ENCODE results near the gene TMEM204.

TMEM204 gene

DNA sequence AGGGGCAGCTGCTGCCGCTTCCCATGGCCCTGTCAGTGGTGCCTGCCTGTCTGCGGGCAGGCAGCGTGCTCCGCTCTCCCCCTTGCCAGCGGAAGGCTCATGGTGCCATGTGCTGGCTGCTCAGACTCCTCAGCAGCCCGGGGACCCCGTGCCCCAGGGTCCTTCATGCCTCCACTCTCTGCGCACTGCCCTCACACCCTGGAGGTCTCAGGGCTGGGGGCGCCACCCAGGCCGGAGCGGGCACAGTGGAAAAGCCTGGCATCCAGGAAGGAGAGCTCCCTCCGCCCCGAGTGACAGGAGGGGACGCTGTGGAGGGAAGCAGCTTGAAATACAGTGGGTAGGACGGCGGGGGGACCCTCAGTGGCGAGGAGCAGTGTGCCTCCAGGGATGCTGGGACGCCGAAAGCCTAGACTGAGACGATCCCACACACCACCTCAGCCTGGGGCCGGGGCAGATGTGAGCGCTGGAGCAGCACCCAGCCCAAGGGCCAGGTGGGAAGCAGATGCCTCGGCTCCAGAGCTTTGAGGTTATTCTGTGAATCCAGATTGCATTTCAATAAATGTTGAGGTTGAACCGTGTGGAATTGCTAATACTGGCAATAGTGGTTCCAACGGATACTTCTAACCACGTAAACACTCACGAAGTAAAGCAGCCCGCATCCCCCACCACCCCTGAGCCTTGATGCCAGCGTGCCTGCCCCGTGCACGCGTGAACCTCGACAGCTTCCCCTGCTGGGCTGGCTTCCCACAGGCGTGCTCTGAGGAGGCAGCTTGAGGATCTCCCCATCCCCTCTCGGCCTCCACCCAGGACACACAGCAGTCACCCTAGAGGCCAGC lies 6.5 kb downstream of the TMEM204 start:
- TF ChIP-seq, protein P1, sequence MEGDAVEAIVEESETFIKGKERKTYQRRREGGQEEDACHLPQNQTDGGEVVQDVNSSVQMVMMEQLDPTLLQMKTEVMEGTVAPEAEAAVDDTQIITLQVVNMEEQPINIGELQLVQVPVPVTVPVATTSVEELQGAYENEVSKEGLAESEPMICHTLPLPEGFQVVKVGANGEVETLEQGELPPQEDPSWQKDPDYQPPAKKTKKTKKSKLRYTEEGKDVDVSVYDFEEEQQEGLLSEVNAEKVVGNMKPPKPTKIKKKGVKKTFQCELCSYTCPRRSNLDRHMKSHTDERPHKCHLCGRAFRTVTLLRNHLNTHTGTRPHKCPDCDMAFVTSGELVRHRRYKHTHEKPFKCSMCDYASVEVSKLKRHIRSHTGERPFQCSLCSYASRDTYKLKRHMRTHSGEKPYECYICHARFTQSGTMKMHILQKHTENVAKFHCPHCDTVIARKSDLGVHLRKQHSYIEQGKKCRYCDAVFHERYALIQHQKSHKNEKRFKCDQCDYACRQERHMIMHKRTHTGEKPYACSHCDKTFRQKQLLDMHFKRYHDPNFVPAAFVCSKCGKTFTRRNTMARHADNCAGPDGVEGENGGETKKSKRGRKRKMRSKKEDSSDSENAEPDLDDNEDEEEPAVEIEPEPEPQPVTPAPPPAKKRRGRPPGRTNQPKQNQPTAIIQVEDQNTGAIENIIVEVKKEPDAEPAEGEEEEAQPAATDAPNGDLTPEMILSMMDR (IDR thresholded peaks at IDR 0.05) = no peak

DNA sequence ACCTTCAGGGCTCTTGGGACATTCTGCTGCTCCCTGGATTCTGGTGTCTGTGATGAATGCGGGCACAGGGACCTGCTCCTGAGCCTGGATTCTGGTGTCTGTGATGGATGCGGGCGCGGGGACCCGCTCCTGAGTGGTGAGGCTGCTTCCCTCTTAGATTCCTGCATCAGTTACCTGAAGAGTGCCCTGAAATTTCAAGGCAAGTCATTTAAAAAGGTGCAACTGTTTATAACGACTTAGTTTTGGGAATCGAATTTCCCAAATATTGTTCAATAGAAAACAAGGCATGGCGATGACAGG lies 7.0 kb downstream of the TMEM204 start:
- TF ChIP-seq, protein P1 (IDR thresholded peaks at IDR 0.05) = no peak

DNA sequence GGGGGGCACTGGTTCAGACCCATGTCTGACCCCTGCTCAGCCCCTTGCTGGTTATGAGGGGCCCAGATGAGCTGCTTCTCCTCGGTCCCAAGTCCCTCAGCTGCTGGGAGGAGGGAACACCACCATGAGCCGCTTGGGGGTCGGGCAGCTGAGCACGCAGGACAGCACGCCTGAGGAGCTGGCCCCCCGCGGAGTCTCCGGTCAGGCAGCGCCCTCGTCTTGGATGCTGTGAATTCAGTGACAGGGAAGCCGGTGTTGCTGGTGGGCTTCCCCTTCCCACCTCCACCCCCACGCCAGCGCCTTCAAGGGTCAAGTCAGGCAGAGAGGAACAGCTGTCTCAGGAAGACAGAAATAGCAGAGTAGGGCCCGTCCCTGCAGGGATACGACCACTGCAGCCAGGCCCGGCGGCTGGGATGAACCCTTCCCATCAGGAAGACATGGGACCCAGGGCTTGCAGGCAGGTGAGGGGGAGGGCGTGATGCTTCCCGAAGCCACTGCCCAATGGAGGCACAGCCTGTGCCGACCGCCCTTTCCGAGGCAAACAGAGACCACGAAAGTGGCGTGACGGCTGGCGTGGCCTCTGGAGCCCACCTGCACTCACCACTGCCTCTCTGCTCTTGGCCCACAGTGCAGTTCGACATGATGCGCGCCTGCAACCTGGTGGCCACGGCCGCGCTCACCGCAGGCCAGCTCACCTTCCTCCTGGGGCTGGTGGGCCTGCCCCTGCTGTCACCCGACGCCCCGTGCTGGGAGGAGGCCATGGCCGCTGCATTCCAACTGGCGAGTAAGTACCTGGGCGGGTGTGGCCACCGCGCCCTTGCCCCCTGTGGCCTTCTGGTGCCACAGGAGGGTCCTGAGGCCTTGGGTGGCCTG lies 8.1 kb downstream of the TMEM204 start:
- TF ChIP-seq, protein P1 (IDR thresholded peaks at IDR 0.05) = no peak

DNA sequence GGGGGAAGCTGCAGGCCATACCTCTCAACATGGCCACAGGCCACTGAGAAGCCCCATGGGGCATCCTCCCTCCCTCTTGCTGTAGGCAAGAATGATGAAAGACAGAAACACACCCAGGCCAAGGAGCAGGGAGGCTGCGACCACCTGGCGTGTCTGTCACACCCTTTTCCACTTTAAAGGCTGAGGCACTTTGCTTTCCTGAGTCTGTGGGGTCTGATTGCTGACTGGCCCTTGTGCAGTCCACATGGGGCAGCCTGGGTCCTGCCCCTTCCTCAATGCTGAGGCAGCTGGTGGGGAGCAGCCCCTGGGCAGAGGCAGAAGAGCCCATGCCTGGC lies 8.7 kb downstream of the TMEM204 start:
- TF ChIP-seq, protein P1 (IDR thresholded peaks at IDR 0.05) = no peak

DNA sequence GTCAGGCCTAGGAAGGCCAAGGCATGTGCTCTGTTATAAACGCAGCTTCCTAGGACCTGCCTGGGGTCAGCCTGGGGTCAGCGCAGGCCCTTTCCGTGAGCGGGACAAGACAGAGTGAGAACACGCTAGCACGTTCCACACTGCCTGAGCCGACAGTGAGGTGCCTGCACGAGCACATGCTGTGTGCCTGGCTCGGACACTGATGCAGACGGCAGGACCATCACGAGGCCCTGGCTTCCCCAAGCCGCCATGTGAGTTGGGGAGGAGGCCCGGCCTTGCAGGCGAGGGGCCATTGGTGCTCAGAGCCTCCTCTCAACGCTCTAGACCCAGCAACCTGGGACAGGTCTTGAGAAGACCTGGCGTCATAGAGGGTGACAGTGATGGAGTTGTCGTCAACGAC lies 9.1 kb downstream of the TMEM204 start:
- TF ChIP-seq, protein P1 (IDR thresholded peaks at IDR 0.05) = no peak

DNA sequence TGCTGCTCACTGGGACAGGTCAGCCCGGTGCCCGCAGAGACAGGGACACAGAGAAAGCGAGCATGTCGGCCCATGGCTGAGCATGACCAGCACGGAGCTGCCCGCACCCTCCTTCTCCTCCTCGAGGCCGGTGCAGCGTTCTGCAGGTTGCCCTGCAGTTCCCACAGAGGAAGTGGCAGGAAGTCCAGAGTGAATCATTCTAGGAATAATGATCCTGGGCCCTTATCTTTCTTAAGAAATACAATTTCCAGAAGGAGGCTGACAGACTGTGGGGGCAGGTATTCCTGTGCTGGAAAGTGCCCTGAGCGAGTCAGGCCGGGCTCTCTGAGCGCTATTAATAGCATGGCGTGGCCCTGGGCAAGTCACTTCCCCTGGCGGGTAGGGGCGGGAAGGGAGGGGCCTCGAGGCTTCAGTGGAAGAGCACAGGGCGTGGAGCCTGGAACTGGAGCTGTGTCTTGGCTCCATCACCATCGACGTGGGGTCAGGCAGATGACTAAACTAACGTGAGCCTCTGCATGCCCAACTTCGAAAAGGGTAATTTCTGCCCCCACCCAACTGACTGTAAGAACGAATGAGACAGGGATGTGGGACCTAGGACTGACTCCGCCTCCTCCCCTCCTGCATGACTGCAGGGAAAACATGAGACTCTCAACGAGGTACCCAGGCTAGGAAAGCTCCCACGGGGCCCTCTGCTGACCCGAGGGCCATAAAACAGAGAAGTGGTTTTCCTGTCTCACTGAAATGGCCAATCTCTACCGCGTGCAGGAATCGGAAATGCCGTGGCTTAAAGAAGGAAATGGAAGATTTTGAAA lies 9.8 kb downstream of the TMEM204 start:
- TF ChIP-seq, protein P1 (IDR thresholded peaks at IDR 0.05) = no peak; the same call in 1 of the 2 replicates
